H9 (cell line): Measurements from ENCODE around the gene FAM228A. TPM values are rescaled to one million over a fixed set of nuclear protein-coding genes. Genes with fewer than 3 reads are reported as not detected.

Experiments
- DNase-seq: peaks from one replicate; pipeline ENCODE4 v3.0.0-alpha.2; 2017
- H2AFZ ChIP-seq: one replicate; pipeline ENCODE4 v1.6.1; 2013; ENCODE audit warnings: mild to moderate bottlenecking, low read length, control low read depth, moderate library complexity
- H2AK5ac ChIP-seq: 2 replicates; pipeline ENCODE4 v1.6.1; 2013; ENCODE audit warnings: low read length, control low read depth, mixed read lengths; ENCODE audit not compliant: insufficient read length
- H2BK120ac ChIP-seq: one replicate; pipeline ENCODE4 v1.6.1; 2013; ENCODE audit warnings: low read depth, mild to moderate bottlenecking, low read length, control low read depth, inconsistent platforms; ENCODE audit not compliant: poor library complexity, severe bottlenecking
- H2BK12ac ChIP-seq: 2 replicates; pipeline ENCODE4 v1.6.1; 2013; ENCODE audit warnings: low read length, control low read depth, mixed read lengths, low read depth; ENCODE audit not compliant: insufficient read length
- H2BK15ac ChIP-seq: 2 replicates; pipeline ENCODE4 v1.6.1; 2013; ENCODE audit warnings: low read depth, low read length, control low read depth
- H2BK20ac ChIP-seq: one replicate; pipeline ENCODE4 v1.6.1; 2013; ENCODE audit warnings: low read depth, mild to moderate bottlenecking, low read length, control low read depth, inconsistent platforms; ENCODE audit not compliant: poor library complexity, severe bottlenecking
- H2BK5ac ChIP-seq: 2 replicates; pipeline ENCODE4 v1.6.1; 2013; ENCODE audit warnings: low read length, control low read depth, mixed read lengths; ENCODE audit not compliant: insufficient read length
- H3K14ac ChIP-seq: 2 replicates; pipeline ENCODE4 v1.6.1; 2013; ENCODE audit warnings: low read length, control low read depth; ENCODE audit not compliant: insufficient read depth
- H3K18ac ChIP-seq: 2 replicates; pipeline ENCODE4 v1.6.1; 2013; ENCODE audit warnings: low read depth, mild to moderate bottlenecking, mixed read lengths, low read length, control low read depth; ENCODE audit not compliant: insufficient read length
- H3K23ac ChIP-seq: 2 replicates; pipeline ENCODE4 v1.6.1; 2013; ENCODE audit warnings: low read length, control low read depth, mixed read lengths, low read depth; ENCODE audit not compliant: insufficient read length
- H3K23me2 ChIP-seq: 2 replicates; pipeline ENCODE4 v1.6.1; 2013; ENCODE audit warnings: low read depth, mild to moderate bottlenecking, mixed read lengths, low read length, control low read depth; ENCODE audit not compliant: insufficient read length, poor library complexity, severe bottlenecking
- H3K27ac ChIP-seq: 2 replicates; pipeline ENCODE4 v1.5.1; 2013; ENCODE audit warnings: low read length, control low read depth, mixed read lengths, low read depth; ENCODE audit not compliant: insufficient read length
- H3K27me3 ChIP-seq: 2 replicates; pipeline ENCODE4 v1.6.1; 2013; ENCODE audit warnings: low read length, control low read depth, inconsistent platforms; ENCODE audit not compliant: insufficient read depth
- H3K4ac ChIP-seq: 2 replicates; pipeline ENCODE4 v1.6.1; 2013; ENCODE audit warnings: low read depth, mild to moderate bottlenecking, control low read depth, inconsistent platforms, low read length, moderate library complexity
- H3K4me1 ChIP-seq: 2 replicates; pipeline ENCODE4 v1.6.1; 2013; ENCODE audit warnings: low read length, control low read depth, inconsistent platforms; ENCODE audit not compliant: insufficient read depth
- H3K4me2 ChIP-seq: 2 replicates; pipeline ENCODE4 v1.6.1; 2013; ENCODE audit warnings: low read length, control low read depth, mixed read lengths; ENCODE audit not compliant: insufficient read length, insufficient read depth
- H3K56ac ChIP-seq: 2 replicates; pipeline ENCODE4 v1.6.1; 2013; ENCODE audit warnings: low read depth, mild to moderate bottlenecking, mixed read lengths, low read length, control low read depth; ENCODE audit not compliant: insufficient read length
- H3K79me1 ChIP-seq: 2 replicates; pipeline ENCODE4 v1.6.1; 2013; ENCODE audit warnings: low read depth, mild to moderate bottlenecking, moderate library complexity, low read length, control low read depth, inconsistent platforms; ENCODE audit not compliant: insufficient read depth, poor library complexity, severe bottlenecking
- H3K79me2 ChIP-seq: 2 replicates; pipeline ENCODE4 v1.6.1; 2013; ENCODE audit warnings: low read length, control low read depth, inconsistent platforms; ENCODE audit not compliant: insufficient read depth
- H3K9ac ChIP-seq: 2 replicates; pipeline ENCODE4 v1.6.1; 2013; ENCODE audit warnings: low read length, control low read depth, mixed read lengths; ENCODE audit not compliant: insufficient read length; ENCODE audit errors: extremely low read depth
- H3K9me3 ChIP-seq: one replicate; pipeline ENCODE4 v1.6.1; 2013; ENCODE audit warnings: low read depth, low read length, inconsistent platforms; ENCODE audit not compliant: control insufficient read depth
- H3T11ph ChIP-seq: one replicate; pipeline ENCODE4 v1.6.1; 2013; ENCODE audit warnings: mild to moderate bottlenecking, low read length, control low read depth, inconsistent platforms
- H4K20me1 ChIP-seq: one replicate; pipeline ENCODE4 v1.6.1; 2013; ENCODE audit not compliant: control insufficient read depth, insufficient read length, insufficient read depth
- H4K5ac ChIP-seq: 2 replicates; pipeline ENCODE4 v1.6.1; 2013; ENCODE audit warnings: low read depth, mild to moderate bottlenecking, mixed read lengths, low read length, control low read depth; ENCODE audit not compliant: insufficient read length
- H4K8ac ChIP-seq: replicated peaks from 2 replicates; pipeline ENCODE4 v1.6.1; 2013; ENCODE audit warnings: low read length, control low read depth, mixed read lengths, low read depth; ENCODE audit not compliant: insufficient read length
- H4K91ac ChIP-seq: 2 replicates; pipeline ENCODE4 v1.6.1; 2013; ENCODE audit warnings: low read depth, mild to moderate bottlenecking, moderate library complexity, mixed read lengths, low read length, control low read depth; ENCODE audit not compliant: insufficient read length
- H3K27ac Mint-ChIP-seq, 3 experiments: 2 replicates in 2 of 3; 3 replicates in 1 of 3; pipeline ENCODE4 v1.8.0; 2020 to 2021; ENCODE audit warnings: mixed read lengths in 3 of 3, mild to moderate bottlenecking in 1 of 3, moderate library complexity in 1 of 3
- H3K27me3 Mint-ChIP-seq: 2 replicates; pipeline ENCODE4 v1.8.0; 2021; ENCODE audit warnings: low read depth, mild to moderate bottlenecking, moderate library complexity, mixed read lengths
- H3K36me3 Mint-ChIP-seq, 3 experiments: 2 replicates in 2 of 3; 3 replicates in 1 of 3; pipeline ENCODE4 v1.8.0; 2020 to 2021; ENCODE audit warnings: low read depth in 3 of 3, mixed read lengths in 3 of 3; ENCODE audit not compliant: insufficient read depth in 1 of 3
- H3K4me1 Mint-ChIP-seq, 2 experiments: 2 replicates each; pipeline ENCODE4 v1.8.0; 2020; ENCODE audit warnings: mixed read lengths in 2 of 2
- H3K4me3 Mint-ChIP-seq, 2 experiments: 2 replicates in 1 of 2; 3 replicates in 1 of 2; pipeline ENCODE4 v1.8.0; 2020 to 2021; ENCODE audit warnings: mild to moderate bottlenecking in 2 of 2, mixed read lengths in 2 of 2, moderate library complexity in 1 of 2
- H3K9me3 Mint-ChIP-seq, 2 experiments: 2 replicates in 1 of 2; 3 replicates in 1 of 2; pipeline ENCODE4 v1.8.0; 2020; ENCODE audit warnings: mild to moderate bottlenecking in 2 of 2, mixed read lengths in 2 of 2, moderate library complexity in 1 of 2
- total RNA-seq: library from RNA; stranded (reverse); gene quantifications from 2 replicates; pipeline ENCODE4 v1.2.1, GENCODE V29; 2021
- TF ChIP-seq, protein P1 (sequence below): fragments of 200-600 bp; sonication (generic); conservative IDR thresholded peaks from 3 replicates; pipeline ENCODE4 v1.8.0; 2021; ENCODE audit warnings: antibody characterized with exemption, mild to moderate bottlenecking

FAM228A gene
- total RNA-seq, 1 experiment from 2014 or later = not detected

- Histone ChIP-seq H3K9ac (no peak overlapping the region), H4K8ac (no peak overlapping the region), H2BK5ac (no peak overlapping the region), H2BK120ac (no peak overlapping the region), H4K5ac (no peak overlapping the region), H3K27ac (no peak overlapping the region), H3K79me1 (no peaks in the 10 kb centered on the region), H3K56ac (no peak overlapping the region), H3K79me2 (no peaks in the 10 kb centered on the region), H4K91ac (no peak overlapping the region), H3K9me3 (no peaks in the 10 kb centered on the region), H2BK12ac (no peak overlapping the region), H3K14ac (no peak overlapping the region), H2AK5ac (no peak overlapping the region), H3K18ac (no peak overlapping the region), H2BK20ac (no peak overlapping the region), H3K4me2 (no peak overlapping the region), H3T11ph (no peak overlapping the region), H3K23me2 (no peaks in the 10 kb centered on the region), H3K23ac (no peak overlapping the region), H4K20me1 (no peaks in the 10 kb centered on the region), H3K4ac (no peak overlapping the region), H3K27me3 (no peaks in the 10 kb centered on the region), H3K4me1 (no peaks in the 10 kb centered on the region), H2BK15ac (no peak overlapping the region), H2AFZ (no peak overlapping the region)
- peaks cover 16 to 17% of the 10 kb centered on the region in 2 experiments for H3K9me3 Mint-ChIP-seq
- H3K27ac Mint-ChIP-seq = no peak overlapping the region
- H3K4me1 Mint-ChIP-seq = no peaks in the 10 kb centered on the region
- DNase-seq = no peak
- no peak overlapping the region for H3K4me3 Mint-ChIP-seq
- TF ChIP-seq, protein P1, sequence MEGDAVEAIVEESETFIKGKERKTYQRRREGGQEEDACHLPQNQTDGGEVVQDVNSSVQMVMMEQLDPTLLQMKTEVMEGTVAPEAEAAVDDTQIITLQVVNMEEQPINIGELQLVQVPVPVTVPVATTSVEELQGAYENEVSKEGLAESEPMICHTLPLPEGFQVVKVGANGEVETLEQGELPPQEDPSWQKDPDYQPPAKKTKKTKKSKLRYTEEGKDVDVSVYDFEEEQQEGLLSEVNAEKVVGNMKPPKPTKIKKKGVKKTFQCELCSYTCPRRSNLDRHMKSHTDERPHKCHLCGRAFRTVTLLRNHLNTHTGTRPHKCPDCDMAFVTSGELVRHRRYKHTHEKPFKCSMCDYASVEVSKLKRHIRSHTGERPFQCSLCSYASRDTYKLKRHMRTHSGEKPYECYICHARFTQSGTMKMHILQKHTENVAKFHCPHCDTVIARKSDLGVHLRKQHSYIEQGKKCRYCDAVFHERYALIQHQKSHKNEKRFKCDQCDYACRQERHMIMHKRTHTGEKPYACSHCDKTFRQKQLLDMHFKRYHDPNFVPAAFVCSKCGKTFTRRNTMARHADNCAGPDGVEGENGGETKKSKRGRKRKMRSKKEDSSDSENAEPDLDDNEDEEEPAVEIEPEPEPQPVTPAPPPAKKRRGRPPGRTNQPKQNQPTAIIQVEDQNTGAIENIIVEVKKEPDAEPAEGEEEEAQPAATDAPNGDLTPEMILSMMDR = no peak
- no peaks in the 10 kb centered on the region; the same call in 1 of the 2 replicates for H3K27me3 Mint-ChIP-seq
- H3K36me3 Mint-ChIP-seq = peaks cover 8 to 28% (median 22%) of the 10 kb centered on the region in 3 experiments
These were observed 27.5 kb upstream of the FAM228A start for GRCh38 chr2:24147364-24147763.
